Measurements from ENCODE around the gene MAP3K7.
"Not testable (repeated sequence)": the region's sequence is repeated elsewhere in the genome, so short reads cannot be mapped to it uniquely, and the experiment has no call there.

MAP3K7 gene

DNA sequence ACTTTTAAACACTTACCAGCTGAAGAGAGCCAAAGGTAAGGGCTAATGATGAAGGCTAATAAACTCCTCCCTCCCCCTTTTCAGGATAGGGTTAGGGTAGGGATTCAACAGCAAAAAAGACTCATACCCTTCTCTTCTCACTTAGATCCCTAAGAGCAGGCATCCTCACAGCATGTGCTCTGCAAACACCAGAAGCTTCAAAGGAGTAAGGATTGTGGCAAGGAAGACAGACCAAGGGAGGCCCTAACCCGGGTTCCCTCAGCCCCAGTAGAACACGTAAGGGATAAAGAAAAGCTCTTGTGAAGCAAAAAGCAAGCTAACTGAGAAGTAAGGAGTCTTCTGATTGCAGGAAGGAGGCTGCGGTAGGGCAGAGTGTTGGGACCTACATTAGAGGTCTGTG, 11.6 kb downstream of the MAP3K7 start:
- no peak for DNase-seq

DNA sequence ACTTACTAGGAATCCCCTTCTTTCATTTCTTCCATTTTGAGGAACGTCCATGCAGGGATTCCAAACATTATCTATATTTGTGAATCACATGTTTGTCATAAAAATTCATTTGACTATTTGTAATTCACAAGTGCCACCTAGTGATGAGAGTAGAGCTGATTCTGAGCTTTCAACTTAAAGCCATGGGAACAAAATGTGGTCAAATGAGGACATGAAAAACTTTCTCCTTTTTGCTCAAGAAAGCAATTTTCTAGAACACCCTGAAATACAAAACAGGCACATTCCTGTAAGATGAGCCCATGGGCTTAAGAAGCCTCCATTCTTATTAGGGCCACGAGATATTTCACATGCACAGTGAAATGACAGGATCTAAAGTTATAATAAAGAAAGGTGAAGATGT, 12.3 kb downstream of the MAP3K7 start:
- peak in 2 of 4 experiments; percentile 6 to 21 for DNase-seq

DNA sequence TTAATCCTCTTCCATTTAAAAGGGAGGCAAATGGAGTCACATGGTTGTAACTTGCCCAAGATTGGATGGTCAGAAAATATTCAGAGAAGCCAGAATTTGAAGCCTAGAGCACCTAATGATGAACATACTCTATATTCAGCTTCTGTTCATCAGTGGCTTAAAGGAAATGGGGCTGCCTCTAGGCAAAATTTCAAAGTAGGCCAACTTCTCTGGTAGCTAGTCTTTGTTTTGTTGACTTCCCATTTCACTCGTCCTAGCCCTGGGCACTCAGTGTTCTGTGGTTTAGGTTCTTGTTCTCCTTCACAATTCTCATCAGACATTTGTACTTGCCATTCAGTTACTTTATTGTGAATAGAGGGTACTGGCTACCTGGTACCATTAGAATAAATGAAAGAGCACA, 13.2 kb downstream of the MAP3K7 start:
- DNase-seq: peak; percentile 9 to 28 (median 16)

DNA sequence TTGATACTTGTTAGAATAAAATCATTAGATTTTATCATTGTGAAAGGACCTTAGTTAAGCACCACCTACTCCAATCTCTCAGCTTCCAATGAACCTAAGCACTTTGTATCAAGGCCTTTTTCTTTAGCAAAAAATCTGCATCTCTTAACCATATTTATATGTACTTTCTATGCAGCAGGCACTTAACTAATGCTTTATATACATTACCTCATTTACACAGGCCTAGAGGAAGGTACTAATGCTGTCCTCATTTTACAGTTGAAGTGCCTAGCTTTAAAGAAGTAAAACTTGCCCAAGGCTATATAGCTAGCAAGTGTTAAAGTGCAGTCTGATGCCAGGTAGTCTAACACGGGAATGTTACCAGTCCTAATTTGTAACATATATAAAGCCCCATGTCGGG, 14.0 kb downstream of the MAP3K7 start:
- no peak for DNase-seq

DNA sequence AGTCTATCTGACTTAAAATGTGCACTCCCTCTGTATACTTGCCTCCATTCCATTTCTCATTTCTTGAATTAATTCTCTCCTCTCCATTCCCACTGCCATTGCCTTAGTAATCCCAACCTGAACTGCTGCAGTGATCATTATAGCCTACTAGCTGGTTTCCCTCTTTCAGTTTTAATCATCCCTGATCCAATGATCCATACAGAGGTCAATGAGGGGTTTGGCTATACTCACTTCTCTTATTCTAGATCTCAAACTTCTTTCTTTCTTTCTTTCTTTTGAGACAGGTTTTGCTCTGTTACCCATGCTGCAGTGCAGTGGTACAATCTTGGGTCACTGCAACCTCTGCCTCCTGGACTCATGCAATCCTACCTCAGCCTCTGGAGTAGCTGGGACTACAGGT, 17.6 kb downstream of the MAP3K7 start:
- no peak for DNase-seq

DNA sequence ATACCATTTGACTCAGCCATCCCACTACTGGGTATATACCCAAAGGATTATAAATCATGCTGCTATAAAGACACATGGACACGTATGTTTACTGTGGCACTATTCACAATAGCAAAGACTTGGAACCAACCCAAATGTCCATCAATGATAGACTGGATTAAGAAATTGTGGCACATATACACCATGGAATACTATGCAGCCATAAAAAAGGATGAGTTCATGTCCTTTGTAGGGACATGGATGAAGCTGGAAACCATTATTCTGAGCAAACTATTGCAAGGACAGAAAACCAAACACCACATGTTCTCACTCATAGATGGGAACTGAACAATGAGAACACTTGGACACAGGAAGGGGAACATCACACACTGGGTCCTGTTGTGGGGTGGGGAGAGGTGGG, 19.2 kb downstream of the MAP3K7 start:
- DNase-seq: not testable (repeated sequence)

DNA sequence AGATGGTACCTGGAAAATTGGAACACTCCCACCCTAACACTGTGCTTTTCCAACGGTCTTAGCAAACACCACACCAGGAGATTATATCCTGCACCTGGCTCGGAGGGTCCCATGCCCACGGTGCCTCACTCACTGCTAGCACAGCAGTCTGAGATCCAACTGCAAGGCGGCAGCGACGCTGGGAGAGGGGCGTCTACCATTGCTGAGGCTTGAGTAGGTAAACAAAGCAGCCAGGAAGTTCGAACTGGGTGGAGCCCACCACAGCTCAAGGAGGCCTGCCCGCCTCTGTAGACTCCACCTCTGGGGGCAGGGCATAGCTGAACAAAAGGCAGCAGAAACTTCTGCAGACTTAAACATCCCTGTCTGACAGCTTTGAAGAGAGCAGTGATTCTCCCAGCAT, 24.5 kb downstream of the MAP3K7 start:
- DNase-seq: not testable (repeated sequence)

DNA sequence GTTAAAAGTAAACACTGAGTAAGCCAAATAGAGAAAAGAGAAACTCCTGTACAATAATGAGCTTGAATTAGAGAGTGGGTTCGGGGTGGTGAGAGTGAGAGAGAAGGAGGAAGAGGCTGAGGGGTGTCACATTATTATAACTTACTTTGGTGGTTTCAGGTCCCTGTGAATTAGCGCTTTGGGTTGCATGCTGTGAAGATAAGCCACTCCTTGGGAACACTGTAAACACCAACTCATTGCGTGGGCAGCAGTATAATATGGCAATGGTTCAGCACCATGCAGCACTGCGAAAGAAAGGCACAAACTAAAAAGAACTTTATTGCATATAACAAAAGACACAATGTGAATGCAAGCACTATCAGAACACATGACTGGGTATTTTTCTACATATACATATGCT, 26.9 kb downstream of the MAP3K7 start:
- no peak for DNase-seq

DNA sequence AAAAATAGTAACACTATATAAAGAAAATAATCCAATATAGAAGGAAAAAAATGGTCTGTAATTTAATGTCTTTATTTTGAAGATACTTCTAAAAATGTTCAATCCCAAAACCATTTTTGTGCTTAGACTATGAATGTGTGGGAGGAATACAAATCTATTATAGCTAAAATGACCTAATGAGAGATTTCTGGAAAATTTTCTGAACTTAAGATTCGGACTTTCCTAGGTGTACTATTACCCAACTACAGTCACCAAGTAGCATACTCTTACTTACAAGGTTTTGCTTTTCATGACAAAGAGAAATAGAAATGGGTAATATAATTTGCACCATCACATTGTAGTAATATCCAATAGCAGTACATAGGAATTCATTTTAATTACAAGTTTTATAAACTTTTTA, 29.9 kb downstream of the MAP3K7 start:
- no peak for DNase-seq

DNA sequence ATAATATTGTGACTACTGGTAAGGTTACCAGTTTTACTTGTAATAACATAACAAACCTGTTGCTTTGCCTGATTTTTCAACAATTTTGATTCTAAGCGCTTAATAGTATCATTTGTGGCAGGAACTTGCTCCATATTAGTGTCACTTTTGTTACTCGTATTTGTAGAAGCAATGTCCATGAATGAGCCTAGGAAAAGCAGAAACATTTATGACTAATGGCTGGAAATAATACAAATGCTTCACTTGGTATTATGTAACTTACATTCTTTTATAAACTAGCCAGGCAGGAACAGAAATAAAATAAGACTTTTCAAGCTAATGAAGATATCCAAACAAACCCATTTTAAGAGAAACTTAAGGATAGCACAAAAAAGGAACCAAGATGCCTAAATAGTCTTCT, 38.9 kb downstream of the MAP3K7 start:
- DNase-seq: no peak

DNA sequence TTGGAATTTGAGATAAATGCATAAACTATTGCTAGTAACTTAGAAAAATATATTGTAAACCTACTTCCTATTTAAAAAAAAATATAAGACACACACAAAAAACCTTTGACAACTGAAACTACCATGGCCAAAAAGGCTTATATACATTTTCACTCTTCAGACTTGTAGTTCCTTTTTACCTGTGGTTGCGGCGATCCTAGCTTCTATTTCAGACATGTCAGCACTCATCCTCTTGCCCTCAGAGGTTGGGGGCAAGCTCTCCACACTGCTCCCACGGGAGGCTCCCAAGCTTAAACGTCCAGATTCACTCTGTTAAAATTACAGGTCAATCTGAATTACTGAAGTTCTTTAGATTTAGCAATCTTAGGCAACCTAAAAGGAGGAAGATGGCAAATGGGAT, 39.8 kb downstream of the MAP3K7 start:
- DNase-seq: no peak

DNA sequence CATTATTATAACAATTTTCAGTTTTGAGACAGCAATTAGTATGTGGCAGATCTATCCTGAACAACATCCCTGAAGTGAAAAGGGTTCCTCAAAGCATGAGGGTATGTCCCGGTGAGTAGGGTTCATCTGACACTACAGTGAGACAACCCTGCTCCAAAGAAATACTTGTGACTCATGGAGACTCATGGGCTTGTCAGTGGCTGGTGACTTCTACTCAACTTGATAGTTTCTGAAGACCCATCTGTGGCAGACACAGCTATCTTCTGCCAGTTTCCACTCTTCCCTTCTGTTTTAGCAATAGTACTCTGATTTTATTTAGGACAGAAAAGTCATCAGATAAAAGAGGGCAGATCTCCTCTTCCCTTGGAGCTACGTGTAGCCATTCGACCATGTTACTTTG, 41.4 kb downstream of the MAP3K7 start:
- peak; percentile 5 to 43 (median 28) for DNase-seq

DNA sequence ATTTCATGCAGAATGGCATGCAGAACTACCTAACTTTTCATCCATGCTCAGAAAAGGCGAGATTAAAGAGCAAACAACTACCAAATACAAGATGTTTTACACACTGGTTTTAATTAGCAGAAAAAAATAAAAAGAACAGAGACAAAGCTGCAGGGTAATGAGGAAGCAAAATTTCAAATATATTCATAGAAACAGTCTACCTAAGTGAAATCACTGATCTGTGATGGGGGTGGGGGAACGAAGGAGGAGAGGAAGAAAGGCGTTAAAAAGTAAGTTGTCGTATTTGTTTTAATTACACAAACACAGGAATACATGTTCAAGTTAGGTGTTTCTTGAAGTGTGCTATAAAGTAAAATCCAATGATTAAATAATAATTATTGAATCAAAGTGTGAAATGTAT, 42.1 kb downstream of the MAP3K7 start:
- DNase-seq: no peak

DNA sequence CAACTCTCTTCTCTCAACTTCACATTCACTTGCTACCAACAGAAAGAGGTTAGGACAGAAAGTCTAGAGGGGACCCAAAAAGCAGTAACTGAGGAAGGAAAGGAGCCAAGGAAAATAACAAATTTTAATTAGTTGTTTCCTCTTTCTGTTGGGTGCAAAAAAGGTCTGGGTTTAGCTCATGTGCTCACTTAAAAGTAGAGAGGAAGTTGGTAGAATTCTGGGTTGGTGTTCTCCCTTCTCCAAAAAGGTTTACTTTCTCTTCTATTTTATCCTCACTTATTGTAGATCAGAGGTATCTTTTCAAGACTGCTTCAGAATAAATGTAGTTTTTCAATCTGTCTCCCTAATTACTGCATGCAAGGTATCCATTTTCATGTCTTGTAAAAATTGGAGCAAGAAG, 42.8 kb downstream of the MAP3K7 start:
- peak; percentile 5 to 62 (median 34) for DNase-seq

DNA sequence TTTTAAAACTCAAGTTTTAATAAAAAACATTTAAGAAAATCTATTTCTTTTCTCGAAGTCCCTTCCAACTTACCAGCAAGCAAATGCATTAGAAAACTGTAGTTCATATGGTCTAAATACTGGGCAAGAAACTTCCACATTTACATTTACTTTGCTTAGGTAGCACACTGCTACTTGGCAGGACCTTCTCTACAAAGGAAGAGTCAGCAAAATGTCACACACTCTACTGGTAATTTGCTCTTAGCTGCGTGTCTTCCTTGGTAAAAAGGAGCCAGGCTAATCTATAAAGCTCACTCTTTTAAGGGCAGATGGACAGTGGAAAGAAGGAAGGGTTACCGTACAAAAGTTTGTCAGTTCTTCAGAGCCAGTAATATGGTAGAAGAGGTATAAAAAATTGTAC, 45.7 kb downstream of the MAP3K7 start:
- DNase-seq: no peak

DNA sequence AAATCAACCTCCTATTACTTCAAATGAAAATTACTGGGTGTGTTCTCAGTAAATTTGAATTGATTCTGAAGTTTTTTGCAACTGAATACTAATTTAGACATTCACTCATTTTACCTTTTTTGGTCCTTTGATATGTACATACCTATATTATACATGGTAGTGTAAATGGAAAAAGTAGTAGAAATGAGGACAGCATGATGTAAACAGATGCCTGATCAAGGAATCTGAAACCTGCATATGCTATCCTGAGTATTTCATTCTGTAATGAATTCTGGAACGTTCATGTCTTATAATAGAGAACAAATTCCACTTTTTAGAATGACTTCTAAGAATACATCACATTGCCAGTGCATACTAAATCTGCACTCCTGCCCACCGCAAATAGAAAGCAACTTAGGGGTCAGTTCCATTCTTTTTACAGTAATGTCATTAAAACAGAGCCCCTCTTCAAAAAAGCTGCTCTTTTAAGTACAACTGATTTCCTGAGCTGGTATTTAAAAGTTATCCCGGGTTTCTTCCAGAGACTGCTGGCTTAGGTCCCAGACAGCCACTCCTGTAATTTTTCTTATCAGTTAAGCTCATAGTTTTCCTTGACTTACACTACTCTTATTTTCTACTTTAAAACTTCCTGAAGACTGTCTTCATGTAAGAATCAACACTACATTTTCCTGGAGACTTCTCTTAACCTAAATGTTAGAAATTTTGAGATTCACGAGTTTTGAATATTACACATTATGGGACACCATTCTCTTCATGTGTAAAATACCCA, 48.4 kb downstream of the MAP3K7 start:
- no peak for DNase-seq

DNA sequence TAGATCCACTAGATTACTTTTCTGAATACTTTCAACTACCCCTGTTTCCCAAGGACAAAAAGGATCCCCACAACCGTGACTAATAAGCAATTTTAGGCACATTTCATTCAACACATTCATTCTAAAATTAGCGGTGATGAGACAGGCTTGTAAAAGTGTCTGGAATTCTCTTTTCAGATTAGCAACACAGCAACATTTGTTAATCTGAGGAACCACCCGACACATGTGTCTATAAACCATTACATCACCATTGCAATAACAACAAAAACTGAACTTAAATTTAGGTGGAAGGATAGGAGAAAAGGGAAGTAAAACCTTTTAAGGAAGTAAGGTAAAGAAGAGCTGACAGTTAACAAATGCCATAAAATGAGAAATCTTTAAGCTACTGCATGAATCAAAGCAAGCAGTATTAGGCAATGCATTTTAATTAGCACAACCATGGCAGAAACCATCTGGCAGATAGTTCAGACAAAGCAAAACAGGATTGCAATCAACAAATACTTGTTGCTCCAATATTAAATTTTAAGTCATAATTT, 49.1 kb downstream of the MAP3K7 start:
- DNase-seq: peak; percentile 51 to 95 (median 82)

DNA sequence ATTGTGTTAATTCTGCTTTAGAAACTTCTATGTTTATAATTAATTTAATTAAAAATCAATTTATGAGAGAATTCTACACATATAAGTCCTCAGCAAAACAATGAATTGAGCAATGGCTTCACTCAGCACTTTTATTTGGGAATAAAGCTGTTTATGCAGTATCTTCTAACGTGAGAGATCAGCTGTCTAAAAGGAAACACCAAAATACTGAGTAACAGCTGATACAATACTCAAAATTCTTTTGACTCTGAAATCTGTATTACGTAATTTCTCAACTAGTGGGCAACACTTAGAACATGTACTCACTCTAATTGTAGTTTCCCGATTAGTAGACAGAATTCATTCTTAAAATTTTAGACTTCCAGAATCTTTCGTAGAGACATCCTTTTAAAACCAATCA, 49.8 kb downstream of the MAP3K7 start:
- DNase-seq: peak in 3 of 4 experiments; percentile 13 to 66 (median 58)

DNA sequence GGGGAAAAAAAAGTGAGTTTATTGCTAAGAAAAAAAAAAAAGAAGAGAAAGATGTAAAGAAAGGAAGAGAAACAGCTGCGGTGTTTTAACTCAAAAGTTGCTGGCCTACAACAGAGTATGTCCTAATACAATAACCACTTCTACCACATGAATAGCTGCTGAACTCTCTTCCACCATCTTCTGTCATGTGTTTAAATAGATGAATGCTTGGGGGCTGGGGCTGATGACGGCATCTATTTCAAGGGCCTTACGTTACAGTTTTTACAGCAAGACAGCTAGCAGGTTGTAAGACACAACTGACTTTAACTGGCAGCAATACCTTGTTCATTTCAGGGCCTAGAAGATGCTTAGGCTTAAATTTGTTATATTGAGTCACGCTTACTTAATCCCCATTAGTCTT, 50.4 kb downstream of the MAP3K7 start:
- DNase-seq: no peak

DNA sequence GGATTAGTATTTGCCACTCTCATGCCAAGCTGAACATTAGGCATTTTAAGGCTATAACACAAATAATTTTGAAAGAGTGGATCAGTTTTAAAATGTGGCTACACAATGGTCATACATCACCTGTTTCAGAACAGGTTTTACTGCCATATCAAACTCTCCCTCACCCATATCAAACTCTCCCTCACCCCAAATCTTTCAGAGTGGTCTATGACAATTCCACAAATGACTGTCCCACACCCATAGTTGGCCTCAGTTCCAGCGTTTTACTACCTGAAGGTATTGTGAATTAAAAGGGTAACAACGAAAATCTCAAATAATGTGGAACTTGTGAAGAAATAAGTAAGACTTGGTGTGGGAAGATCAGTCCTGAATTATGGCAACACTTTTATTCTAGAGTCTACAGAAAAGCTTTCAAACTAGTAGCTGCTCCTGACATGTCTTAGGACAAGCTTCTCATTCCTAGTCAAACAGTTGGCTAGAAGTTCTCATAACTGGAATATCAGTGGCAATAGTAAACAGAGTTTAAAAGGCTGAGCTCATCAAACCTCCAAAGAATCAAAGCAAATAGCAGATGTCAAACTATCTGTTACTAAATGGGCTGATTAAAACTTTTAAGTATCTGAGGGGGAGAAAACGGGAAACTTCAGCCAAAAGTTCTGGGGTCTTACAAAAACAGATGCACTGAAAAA, 52.4 kb downstream of the MAP3K7 start:
- DNase-seq: no peak

DNA sequence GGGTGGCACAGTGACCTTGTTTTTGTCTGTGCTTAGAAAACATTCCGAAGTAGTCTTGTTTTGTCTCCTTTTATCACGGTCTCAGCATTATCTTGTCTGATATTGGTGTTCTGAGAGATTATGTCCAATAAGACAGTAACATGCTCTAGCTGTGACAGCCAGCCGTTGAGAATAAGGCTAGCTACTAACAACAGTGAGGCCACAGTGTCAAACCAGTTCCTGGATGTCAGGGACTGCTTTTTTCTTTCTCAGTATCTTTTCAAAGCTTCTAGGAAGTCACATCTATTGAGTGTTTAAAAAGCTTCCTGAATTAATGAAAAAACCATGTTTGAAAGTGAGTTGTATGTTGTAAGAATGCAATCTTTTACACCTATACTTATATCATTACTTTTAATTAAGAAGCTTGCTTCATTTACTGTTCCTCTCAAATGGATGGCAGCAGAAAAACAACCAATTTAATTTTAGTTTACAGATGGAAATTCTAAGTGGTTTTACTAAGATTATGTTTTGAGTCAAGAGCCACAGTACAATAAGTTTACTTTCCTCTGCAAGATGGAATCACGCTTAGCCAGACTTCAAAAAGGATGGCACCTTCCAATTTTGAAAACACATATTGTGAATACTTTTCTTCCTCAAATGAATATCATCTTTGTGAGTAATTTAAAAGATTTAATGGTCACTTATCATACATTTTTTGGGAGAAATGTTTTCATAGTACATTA, 53.1 kb downstream of the MAP3K7 start:
- DNase-seq: no peak

DNA sequence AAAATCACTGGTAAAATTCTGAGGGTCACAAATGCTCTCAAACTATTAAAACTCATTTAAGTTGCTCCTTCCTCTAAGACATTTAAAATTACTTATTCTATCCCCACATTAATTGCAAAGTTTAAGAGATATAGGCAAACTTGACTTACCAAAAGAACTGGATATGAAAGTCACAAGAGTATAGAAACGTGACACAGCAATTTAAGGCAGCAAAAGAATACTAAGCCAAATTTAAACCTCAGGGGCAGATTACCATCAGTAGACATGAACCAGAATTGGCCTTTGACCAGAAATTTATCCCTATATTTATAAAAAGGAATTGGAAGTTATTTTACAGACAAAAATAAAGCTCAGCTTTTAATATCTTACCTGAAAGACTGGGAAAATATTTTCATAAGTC, 56.0 kb downstream of the MAP3K7 start:
- no peak for DNase-seq

DNA sequence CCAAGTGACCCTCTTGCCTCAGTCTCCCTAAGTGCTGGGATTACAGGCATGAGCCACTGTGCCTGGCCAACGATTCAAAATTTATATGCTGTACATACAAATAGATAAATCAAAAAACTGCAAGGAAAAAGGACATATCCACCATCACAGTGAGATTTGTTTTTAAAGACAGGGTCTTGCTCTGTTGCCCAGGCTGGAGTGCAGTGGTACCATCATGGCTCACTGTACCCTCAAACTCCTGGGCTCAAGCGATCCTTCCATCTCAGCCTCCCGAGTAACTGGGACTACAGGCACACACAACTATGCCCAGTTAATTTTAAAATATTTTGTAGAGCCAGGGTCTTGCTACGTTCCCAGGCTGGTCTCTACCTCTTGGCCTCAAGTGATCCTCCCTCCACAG, 61.5 kb downstream of the MAP3K7 start:
- no peak for DNase-seq
